Measurements from ENCODE around the gene AHRR. TPM values are rescaled to one million over a fixed set of nuclear protein-coding genes. Genes with fewer than 3 reads are reported as not detected.
"Not testable (repeated sequence)": the region's sequence is repeated elsewhere in the genome, so short reads cannot be mapped to it uniquely, and the experiment has no call there.

AHRR gene
- total RNA-seq, 1 experiment from 2014 or later: 21.4 TPM

DNA sequence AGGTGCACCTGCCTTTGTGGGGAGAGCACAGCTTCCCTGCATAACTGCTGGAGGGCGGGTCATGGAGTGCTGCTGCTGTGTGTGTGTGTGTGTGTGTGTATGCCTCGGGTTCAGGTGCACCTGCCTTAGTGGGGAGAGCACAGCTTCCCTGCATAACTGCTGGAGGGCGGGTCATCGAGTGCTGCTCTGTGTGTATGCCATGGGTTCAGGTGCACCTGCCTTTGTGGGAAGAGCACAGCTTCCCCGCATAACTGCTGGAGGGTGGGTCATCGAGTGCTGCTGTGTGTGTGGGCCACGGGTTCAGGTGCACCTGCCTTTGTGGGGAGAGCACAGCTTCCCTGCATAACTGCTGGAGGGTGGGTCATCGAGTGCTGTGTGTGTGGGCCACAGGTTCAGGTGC lies 19.1 kb upstream of the AHRR start:
- DNase-seq (ENCODE audit: low read depth, low spot score); in situ Hi-C loops (cut with HindIII; ENCODE audit: low pct_unique_long_range_greater_than_20kb, low sequenced_read_pairs): not testable (repeated sequence)

DNA sequence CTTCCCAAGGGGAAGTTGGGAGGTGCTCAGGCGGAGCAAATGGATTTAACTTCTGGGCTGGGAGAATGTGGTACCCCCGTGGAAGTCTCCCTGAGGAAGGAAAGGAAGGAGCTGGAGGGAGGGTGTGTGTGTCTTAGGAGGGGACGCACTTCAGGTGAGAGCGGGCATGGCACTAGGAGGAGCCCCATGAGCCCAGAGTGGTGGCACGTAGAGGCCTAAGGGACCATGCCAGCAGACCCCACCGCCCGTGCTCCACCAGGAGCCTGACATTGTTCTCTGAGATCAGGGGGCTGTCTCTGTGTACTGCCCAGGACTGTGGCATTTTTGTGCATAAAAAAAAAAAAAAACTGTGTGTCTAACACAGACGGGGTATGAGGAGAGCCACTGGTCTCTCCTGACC lies 18.5 kb upstream of the AHRR start:
- no peak for DNase-seq (ENCODE audit: low read depth, low spot score)
- in situ Hi-C loops (cut with HindIII; ENCODE audit: low pct_unique_long_range_greater_than_20kb, low sequenced_read_pairs): no loop called here

DNA sequence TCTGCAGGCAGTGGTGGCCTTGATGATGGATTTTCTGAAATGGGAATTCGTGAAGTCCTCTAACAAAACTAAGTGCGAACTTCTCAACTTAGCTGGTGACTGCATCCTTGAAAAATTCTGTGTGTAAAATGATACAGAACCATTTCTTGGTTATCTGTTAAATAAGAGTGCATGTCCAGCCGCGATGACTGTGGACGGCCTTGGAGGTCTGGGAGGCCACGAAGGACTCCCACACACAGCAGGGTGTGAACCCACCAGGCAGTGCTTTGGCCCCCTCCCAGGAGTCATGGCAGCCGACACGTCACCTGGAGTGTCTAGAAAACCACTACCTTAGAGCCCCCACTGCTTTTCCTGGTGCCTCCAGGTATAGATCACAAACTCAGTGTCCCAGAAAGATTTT lies 17.8 kb upstream of the AHRR start:
- DNase-seq (ENCODE audit: low read depth, low spot score); in situ Hi-C loops (cut with HindIII; ENCODE audit: low pct_unique_long_range_greater_than_20kb, low sequenced_read_pairs): not testable (repeated sequence)

DNA sequence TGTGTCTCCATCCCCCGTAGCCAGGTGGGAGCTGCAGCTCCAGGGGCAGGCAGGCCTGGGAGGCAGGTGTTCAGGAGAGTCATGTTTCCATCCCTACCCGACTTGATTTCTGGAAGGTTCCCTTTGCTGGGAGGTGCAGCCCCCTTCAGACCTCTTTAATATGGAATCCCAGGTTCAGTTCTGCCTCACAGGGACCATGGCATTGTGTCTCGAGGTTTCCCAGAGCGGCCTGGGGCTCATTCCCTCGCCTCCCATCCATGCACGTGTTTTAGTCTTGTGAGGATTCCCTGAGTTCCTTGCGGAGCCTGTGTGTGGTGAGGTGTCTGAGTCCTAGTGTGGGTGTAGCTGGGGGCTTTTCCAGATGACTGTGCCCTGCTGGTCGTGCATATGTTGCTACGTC lies 16.5 kb upstream of the AHRR start:
- in situ Hi-C loops (cut with HindIII; ENCODE audit: low pct_unique_long_range_greater_than_20kb, low sequenced_read_pairs): no loop called here
- no peak for DNase-seq (ENCODE audit: low read depth, low spot score)

DNA sequence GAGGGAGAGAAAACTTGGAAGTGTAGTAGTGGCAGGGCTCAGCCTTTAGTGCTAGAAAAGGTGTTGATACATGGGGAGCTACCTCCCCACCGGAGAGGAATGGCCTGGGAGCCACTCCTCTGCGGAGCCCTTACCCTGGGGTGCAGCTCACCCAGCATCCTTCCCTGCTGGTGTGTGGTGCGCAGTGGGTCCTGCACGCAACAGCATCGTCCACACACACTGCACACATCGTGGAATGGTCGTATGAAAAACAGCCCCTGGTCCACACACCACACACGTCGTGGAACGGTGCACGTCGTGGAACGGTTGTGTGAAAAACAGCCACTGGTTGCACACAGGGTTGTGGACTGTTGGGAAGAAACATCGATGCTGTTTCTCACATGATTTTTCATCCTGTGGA lies 16.1 kb upstream of the AHRR start:
- in situ Hi-C loops (cut with HindIII; ENCODE audit: low pct_unique_long_range_greater_than_20kb, low sequenced_read_pairs): no loop called here
- no peak for DNase-seq (ENCODE audit: low read depth, low spot score)

DNA sequence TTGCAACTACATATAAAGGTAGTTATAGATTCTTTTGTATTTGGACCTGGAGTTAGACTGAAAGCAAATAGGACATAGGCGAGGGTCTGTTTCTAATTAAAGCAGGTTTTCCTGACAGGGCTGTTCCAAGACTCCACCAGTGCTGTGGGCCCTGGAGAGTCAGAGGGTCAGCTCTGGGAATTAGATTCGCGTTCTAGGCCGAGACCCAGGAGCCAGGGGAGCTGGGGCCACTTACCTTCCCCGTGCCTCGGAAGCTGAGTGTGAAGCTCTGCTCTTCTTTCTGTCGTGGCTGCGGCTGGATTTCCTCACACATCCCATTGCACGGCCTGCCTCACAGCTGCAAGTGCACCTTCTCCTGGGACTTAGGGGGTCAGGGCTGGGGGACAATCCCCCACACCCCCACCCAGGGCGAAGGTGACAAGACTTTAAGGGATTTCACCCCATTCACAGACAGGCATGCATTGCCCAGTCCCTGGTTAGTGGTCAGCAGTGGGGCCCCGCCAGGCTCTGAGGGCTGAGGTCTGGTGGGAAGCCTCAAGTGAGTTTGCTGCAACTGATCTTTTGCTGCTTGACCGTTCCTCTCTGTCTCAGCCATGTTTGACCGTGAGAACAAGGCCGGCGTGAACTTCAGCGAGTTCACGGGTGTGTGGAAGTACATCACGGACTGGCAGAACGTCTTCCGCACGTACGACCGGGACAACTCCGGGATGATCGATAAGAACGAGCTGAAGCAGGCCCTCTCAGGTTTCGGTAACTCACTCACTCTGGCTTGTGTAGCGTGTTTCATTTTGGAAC lies 15.3 kb upstream of the AHRR start:
- in situ Hi-C loops (cut with HindIII; ENCODE audit: low pct_unique_long_range_greater_than_20kb, low sequenced_read_pairs): no loop called here
- DNase-seq (ENCODE audit: low read depth, low spot score): no peak

DNA sequence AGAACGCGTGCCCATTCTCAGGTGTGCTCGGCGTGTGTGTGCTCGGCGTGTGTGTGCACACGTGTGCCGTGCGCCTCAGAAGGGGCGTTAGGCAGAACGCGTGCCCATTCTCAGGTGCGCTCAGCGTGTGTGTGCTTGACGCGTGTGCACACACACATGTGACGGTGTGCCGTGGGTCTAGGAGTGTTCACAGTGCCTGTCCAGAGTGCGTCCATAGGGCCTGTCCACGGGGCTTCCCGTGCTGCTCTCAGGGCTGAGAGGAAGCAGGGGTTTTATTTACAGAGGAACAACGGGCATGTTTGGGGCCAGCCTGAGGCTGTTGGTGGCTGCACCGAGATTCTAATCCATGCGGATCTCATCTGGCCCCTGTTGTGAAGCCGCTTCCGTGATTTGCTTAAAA lies 14.2 kb upstream of the AHRR start:
- in situ Hi-C loops (cut with HindIII; ENCODE audit: low pct_unique_long_range_greater_than_20kb, low sequenced_read_pairs): no loop called here
- no peak for DNase-seq (ENCODE audit: low read depth, low spot score)

DNA sequence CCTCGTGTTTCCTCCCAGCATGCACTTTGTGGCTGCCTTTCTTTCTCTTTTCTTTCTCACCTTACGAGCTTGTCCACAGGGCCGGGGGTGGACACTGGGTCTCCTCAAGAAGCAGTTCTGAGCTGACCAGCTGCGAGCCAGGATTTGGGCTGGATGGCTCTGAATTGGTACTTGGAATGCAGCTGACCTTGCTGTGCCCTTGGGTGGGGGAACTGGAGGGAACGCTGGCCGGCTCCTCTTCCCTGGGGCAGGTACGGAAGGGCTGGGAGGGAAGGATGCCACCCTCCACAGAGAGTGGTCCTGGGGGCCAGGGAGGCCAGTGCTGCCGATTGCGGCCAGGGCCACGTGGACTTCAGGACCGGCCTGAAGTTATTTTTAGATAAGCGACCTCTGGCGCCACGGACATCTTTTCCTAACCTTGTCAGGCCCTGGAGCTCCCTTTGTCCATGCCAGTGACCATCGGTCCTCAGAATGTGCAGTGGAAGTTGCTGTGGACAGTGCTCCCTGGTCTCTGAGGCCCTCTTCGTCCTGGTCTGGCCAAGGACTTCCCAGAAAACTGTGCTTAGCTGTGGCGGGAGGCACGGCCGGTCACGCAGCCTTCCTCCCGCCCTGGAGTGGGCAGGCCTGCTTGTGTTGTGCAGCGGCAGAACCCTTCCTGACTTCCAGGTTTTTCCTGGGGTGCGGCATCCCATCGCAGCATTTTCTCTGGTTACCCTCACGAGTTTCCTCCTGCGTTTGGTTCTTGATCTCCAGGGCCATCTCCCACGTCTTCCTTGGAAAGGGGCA lies 13.5 kb upstream of the AHRR start:
- DNase-seq (ENCODE audit: low read depth, low spot score): no peak
- in situ Hi-C loops (cut with HindIII; ENCODE audit: low pct_unique_long_range_greater_than_20kb, low sequenced_read_pairs): no loop called here

DNA sequence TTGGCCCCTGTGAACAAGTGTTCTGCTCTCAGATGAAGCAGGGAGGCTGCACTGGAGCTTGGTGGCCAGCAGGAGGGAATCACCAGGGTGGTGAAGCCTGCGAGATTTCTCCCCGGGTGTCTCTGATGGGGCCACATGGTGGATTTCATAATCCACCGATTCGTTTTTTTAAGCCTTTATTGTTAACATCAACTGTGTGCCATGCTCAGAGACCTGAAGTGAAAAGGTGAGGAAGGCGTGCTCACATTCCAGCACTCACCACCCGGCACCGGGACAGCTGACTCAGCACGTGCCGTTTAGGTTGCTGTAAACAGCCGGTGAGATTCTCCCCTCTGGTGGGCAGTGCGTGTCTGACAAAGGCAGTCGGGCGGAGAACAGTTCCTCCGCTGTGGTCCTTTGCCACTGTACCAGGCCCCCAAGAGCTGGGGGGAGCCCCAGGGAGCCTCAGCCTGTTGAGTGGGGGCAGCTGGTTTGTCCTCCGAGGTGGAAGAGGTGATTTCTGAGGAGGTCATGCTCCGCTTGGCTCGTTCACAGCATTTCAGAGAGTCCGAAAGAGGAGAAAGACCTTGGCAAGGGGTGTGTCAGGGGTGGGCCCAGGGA lies 12.7 kb upstream of the AHRR start:
- in situ Hi-C loops (cut with HindIII; ENCODE audit: low pct_unique_long_range_greater_than_20kb, low sequenced_read_pairs): no loop called here
- DNase-seq (ENCODE audit: low read depth, low spot score): peak; percentile 64

DNA sequence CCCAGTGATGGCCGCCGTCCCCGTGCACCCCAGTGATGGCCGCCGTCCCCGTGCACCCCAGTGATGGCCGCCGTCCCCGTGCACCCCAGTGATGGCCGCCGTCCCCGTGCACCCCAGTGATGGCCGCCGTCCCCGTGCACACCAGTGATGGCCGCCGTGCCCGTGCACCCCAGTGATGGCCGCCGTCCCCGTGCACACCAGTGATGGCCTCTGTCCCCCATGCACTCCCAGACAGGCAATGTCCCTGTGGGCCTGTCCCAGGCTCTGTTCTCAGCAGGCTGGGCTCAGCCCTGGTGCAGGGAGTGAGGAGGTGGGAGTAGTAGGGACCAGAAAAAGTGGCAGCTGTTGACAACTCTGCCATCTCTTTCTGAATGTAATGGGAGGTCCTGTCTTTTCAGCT lies 11.7 kb upstream of the AHRR start:
- in situ Hi-C loops (cut with HindIII; ENCODE audit: low pct_unique_long_range_greater_than_20kb, low sequenced_read_pairs); DNase-seq (ENCODE audit: low read depth, low spot score): not testable (repeated sequence)

DNA sequence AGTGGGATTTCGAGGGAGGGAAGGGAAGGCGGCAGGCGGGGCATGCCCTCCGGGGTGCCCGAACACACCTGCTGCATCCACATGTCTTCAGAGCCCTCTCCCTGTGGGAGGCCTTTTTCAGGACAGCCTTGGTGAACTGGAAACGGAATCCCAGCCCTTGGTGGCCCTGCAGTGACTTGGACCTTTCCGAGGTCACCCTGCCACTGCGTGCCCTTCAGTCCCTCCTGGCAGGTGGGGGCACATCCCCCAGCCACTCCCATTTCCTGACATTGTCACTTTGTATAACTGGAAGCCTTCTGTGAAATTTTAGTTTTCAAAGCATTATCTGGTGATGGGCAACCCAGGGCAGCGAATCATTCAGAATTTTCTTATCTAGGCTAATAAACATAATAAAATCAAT lies 11.0 kb upstream of the AHRR start:
- in situ Hi-C loops (cut with HindIII; ENCODE audit: low pct_unique_long_range_greater_than_20kb, low sequenced_read_pairs): no loop called here
- no peak for DNase-seq (ENCODE audit: low read depth, low spot score)

DNA sequence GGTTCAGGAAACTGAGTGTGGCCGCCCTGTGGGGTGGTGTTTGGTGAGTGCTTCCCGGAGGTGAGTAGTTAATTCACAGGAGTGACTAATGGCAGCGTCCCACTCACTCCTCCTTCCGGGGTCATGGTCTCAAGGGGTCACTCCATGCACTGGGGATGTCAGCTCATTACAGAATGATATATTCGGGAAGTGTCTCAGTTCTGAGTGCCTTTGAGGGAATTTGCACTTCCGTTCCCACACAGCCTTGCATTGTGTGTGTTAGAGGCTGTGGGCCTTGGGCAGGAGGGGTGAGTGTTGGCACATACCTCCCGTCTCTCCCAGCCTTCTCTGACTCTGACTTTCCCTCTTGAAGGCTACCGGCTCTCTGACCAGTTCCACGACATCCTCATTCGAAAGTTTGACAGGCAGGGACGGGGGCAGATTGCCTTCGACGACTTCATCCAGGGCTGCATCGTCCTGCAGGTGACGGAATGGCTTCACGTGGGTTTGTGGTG lies 10.5 kb upstream of the AHRR start:
- in situ Hi-C loops (cut with HindIII; ENCODE audit: low pct_unique_long_range_greater_than_20kb, low sequenced_read_pairs): no loop called here
- peak; percentile 95 for DNase-seq (ENCODE audit: low read depth, low spot score)

DNA sequence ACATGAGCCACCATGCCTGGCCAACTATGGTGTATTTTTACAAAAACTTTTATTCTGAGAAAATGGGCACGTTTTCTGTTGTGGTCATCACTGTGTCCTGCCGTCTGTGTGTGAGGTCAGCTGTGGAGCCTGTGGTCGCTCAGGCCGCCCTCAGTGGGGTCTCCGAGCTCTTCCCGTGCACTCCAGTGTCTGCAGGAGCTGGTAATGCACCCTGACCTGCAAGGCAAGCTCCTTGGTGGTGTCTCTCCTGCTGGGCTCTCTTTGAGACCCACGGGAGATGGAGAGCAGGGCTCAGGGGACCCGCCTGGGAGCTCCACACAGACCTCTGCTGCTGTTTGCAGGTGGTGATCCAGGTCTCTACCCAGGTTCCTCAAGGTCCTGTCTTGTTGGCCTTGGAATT lies 9.6 kb upstream of the AHRR start:
- in situ Hi-C loops (cut with HindIII; ENCODE audit: low pct_unique_long_range_greater_than_20kb, low sequenced_read_pairs): no loop called here
- DNase-seq (ENCODE audit: low read depth, low spot score): no peak

DNA sequence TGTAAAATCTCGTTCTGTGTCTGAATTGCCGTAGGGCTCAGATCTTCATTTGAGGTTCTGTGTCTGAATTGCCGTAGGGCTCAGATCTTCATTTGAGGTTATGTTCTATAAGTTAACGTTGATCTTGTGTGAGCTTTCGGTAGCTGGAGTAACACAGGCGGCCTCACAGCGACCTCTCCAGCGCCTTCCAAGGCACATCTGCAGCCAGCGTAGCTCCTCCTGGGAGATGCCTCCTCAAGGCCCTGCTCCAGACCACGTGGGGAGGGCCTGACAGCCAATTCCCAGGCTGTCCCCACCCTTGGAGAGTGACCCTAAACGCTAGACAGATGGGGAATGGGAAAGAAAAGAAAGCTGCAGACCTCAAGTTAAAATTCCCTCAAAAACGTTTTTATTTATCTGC lies 8.7 kb upstream of the AHRR start:
- in situ Hi-C loops (cut with HindIII; ENCODE audit: low pct_unique_long_range_greater_than_20kb, low sequenced_read_pairs): no loop called here

DNA sequence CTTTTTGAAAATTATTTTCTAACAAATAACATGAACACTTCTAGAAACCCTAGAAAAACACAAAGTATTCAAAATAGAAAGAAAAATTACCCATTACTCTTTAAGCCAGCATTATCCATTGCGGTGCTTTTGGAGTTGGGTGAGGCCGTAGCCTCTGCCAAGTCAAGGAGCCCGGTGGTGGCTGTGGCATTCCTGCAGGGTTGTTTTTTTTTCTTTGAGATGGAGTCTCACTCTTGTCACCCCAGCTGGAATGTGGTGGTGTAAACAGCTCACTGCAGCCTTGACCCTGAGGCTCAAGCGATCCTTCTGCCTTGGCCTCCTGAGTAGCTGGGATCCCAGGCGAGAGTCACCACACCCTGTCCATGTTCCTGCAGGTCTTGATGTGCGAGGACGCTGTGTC lies 8.2 kb upstream of the AHRR start:
- DNase-seq (ENCODE audit: low read depth, low spot score): no peak
- in situ Hi-C loops (cut with HindIII; ENCODE audit: low pct_unique_long_range_greater_than_20kb, low sequenced_read_pairs): no loop called here

More for the DNA sequence above, 8.7 kb upstream of the AHRR start:
- no peak for DNase-seq (ENCODE audit: low read depth, low spot score)

DNA sequence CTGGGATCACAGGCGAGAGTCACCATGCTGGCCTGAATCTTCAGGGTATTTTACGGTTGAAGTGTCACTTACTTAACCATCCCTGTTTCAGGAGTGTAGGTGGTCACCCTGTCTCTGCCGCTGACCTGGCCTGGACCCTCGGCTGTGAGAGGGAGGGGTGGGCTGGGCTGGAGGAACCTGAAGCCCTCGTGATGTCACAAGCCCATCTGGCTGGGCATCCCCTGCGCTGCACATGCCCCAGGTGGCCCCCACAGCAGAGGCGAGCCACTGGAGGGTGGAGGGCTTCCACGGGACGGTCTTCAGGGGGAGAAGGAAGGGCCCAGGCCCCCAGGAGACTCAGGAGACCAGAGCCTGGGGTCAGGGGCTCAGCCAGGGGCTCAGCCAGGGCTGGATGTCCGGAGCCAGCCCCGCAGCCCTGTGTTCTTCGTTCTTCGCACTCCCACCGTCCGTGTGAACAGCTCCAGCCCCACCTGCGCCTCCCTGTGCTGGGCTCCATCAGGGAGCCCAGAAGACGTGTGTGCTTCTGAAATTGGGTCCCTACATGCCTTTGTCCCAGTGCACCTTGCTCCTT lies 7.6 kb upstream of the AHRR start:
- DNase-seq (ENCODE audit: low read depth, low spot score): no peak
- in situ Hi-C loops (cut with HindIII; ENCODE audit: low pct_unique_long_range_greater_than_20kb, low sequenced_read_pairs): no loop called here

DNA sequence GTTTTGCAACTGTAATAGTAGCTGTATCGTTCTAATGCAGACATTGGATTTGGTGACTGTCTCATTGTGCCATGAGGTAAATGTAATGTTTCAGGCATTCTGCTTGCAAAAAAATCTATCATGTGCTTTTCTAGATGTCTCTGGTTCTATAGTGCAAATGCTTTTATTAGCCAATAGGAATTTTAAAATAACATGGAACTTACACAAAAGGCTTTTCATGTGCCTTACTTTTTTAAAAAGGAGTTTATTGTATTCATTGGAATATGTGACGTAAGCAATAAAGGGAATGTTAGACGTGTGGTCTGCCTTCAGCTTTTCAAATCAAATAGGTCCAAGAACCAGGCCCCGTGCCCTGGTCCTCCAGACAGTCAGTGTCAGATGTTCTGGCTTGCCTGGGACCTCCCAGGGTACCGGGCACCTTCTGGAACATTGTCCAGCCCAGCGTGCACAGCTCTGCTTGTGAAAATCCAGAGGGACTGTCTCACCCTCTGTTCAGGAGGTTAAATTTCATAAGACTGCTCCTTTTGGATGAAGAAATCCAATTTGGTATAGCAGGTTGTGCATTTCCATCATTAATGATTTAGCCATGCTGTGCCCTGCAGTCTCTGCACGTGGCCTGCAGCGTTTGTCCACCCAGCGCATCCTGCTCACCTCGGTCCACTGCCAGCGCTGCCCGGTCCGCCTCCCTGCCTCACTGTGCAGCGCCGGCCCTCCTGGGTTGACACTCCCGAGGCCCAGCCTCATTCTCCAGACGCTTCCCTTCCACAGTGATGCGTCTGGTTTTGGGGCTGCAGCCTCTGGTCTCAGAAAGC lies 6.6 kb upstream of the AHRR start:
- in situ Hi-C loops (cut with HindIII; ENCODE audit: low pct_unique_long_range_greater_than_20kb, low sequenced_read_pairs): no loop called here
- DNase-seq (ENCODE audit: low read depth, low spot score): peak; percentile 100
